ENCODE results near the gene CDC20.

- TF ChIP-seq FOXK2 (IDR thresholded peaks at IDR 0.05) (no peak), FOXM1 (IDR thresholded peaks at IDR 0.05; ENCODE audit: borderline replicate concordance) (no peak), HDGF (IDR thresholded peaks at IDR 0.05; ENCODE audit: borderline replicate concordance) (no peak)
Observed at GRCh38 chr1:43370564-43370963, 11.8 kb downstream of the CDC20 start.
